A673 (cell line): Measurements from ENCODE around the gene OR7A5.

ENCODE experiments used
- EZH2 ChIP-seq: fragments of 200-600 bp; sonication (generic); IDR thresholded peaks from 2 replicates; pipeline ENCODE4 v1.6.1; 2017; ENCODE audit warnings: borderline replicate concordance, low read depth, mild to moderate bottlenecking, mixed read lengths, antibody characterized with exemption, low read length; ENCODE audit not compliant: poor library complexity, severe bottlenecking
- TF ChIP-seq, protein P1 (sequence below): fragments of 300-800, 200-600 bp; sonication (generic); conservative IDR thresholded peaks from 2 replicates; pipeline ENCODE4 v1.5.1; 2017; ENCODE audit warnings: low read depth, mild to moderate bottlenecking, antibody characterized with exemption, low read length, moderate library complexity, mixed read lengths

DNA sequence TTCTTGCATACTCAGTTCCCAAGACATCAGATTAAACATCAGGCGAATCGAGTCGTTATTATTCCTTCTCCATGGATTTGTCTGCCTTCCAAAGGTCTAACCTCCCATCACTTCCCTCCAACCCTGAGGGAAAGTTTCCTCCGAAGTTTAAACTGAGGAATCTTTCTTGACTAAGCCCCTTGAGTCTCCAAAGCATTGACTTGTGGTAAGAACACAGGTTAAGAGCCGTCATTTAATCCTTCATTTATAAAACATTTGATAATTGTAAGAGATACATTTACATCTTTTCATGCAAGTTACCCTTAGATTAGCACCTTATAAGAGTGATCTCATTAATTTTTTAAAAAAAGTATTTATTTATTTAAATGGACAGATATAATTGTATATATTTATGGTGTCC is 13.8 kb upstream of the OR7A5 start, which contains the start of gene OR7A10:
- TF ChIP-seq, protein P1, sequence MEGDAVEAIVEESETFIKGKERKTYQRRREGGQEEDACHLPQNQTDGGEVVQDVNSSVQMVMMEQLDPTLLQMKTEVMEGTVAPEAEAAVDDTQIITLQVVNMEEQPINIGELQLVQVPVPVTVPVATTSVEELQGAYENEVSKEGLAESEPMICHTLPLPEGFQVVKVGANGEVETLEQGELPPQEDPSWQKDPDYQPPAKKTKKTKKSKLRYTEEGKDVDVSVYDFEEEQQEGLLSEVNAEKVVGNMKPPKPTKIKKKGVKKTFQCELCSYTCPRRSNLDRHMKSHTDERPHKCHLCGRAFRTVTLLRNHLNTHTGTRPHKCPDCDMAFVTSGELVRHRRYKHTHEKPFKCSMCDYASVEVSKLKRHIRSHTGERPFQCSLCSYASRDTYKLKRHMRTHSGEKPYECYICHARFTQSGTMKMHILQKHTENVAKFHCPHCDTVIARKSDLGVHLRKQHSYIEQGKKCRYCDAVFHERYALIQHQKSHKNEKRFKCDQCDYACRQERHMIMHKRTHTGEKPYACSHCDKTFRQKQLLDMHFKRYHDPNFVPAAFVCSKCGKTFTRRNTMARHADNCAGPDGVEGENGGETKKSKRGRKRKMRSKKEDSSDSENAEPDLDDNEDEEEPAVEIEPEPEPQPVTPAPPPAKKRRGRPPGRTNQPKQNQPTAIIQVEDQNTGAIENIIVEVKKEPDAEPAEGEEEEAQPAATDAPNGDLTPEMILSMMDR: no peak
- TF ChIP-seq EZH2: no peak
